ENCODE results near the gene PEX16.

The PEX16 gene

DNA sequence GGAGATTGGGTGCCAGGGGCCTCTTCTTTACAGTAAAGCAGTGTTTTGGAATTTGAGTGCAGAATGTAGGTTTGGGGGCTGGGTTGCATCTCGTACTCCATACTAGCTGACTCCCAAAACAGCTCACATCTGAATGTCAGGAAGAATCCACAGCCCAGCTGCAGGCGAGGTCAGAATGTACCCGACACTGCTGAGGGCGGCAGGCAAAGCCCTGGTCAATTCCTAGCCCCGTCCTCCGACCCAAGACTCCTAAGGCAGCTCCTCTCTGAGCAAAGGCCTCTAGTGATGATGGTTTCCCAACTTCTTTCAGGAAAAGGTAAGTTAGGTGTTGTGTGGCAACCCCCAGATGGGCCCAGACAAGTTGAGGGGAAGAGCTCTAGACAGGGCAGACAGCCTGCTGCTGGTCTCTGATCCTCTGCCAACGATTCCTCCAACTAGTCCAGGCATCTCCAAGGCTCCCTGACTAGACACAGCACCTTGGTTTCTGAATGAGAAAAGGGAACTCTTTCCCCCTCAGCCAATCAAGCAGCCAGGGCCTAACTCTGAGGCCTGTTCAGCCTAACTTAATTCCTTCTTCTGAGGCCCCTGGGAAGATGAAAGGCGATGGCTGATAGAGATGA, 13.4 kb upstream of the PEX16 start:
- no peak for DNase-seq (ENCODE audit: low read depth)

DNA sequence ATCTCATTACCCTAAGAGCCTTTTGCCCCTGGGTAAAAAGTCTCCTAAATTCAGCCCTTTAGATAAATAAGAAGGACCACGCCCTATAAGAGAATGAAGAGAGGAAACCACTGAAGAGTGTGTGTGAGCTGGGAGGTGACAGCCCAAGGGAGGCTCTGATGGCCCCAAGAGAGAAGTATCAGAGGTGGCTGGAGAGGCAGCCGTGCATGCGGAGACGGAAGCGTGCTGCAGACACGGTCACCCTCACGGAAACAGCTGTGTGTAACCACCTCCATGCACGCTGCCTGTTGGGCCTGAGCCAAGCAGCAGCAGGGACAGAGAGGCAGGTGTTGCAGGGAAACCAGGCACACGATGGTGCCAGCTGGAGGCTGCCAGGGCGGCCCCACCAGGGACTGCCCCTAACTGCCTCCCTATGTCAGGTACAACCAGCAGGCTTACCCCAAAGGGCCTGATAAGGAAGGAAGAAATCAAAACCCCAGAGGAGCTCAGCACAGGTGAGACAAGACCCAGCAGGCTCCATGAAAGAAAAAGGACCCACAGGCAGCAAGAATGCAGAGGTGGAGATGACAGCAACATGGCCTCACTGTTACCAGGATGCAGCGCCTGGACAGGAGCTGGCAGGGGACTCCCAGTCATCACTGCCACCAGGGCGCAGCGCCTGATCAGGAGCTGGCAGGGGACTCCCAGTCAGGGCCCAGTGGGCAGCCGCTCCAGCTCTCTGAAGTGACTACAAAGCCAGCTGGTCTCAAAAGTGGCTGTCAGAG, 12.5 kb upstream of the PEX16 start:
- no peak for DNase-seq (ENCODE audit: low read depth)

DNA sequence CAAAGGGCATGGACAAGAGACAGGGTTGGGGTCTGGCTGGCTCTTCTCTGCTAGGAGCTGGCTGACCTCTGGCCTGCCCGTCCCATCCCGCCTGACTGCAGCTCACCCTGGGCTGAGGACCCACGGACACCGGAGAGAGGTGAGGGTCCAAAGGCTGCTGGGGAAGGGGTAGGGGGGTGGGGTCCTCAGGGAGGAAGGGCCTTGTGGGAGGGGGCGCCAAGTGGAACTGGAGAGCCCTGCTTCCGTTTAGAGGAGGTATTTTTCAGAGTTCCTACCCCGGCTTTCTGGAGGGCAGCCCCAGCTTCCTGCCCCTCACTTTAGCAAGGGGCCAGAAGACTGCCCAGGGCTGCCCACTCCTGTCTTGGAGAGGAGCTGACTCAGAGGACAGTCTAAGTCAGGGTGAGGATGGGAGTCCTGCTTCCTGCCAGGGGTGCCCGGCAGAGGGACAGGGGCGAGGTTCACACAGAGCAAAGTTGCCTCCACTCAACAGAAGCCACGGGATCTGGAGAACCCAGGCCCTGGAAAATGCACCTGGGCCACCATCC, 11.9 kb upstream of the PEX16 start:
- DNase-seq (ENCODE audit: low read depth) = no peak

DNA sequence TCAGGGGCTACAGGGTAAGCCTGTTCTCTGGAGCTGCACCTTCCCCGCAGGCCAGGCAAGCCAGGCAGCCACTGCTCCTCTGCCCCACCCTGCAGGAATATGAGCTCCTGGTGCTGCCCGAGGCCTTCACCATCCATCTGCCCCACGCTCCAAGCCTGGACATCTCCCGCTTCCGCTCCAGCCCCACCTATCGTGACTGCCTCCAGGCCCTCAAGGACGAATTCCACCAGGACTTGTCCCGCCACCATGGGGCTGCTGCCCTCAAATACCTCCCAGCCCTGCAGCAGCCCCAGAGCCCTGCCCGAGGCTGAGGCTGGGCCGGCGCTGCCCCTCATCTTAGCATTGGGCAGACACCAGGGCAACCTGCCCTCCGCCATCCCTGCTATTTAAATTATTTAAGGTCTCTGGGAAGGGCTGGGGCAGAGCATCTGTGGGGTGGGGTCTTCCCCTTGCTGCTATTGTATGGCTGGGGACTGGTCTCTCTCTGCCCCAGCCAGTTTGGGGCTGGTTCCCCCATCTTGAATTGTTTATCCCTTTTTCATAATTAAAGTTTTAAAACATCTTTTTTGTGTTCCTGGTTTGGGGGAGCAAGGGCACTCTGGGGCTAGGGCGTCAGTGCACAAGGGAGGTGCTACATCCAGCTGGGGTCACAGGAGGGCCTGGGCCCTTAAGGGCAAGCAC, 11.0 kb upstream of the PEX16 start:
- no peak for DNase-seq (ENCODE audit: low read depth)

DNA sequence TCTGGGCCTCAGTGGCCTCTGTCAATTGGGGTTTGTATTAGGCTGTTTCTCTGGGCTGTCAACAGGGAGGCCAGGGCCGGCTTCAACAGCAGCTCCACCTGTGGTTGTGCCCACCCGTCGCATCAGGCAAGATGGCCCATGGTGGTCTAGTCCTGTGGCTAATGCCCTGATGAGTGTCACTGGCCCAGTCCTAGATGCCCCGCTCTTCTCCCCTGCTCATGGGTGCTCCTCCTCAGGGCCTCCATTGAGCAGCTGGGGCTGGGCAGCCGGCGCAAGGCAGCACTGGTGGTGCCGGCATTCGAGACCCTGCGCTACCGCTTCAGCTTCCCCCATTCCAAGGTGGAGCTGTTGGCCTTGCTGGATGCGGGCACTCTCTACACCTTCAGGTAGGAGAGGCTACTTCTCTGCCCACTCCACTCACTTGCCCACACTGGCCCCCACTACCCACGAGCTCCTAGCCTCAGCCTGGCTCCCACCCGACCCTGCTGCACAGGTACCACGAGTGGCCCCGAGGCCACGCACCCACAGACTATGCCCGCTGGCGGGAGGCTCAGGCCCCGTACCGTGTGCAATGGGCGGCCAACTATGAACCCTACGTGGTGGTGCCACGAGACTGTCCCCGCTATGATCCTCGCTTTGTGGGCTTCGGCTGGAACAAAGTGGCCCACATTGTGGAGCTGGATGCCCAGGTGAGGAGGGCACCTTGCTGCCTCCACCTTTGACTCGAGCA, 10.2 kb upstream of the PEX16 start:
- DNase-seq (ENCODE audit: low read depth) = no peak

DNA sequence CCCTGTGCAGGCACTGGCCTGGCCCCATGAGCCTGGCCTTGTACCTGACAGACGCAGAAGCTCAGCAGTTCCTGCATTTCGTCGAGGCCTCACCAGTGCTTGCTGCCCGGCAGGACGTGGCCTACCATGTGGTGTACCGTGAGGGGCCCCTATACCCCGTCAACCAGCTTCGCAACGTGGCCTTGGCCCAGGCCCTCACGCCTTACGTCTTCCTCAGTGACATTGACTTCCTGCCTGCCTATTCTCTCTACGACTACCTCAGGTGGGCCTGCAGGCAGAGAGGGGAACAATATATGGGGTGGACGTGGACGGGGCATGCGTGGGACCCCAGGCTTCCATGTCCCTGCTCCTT, 9.6 kb upstream of the PEX16 start:
- DNase-seq (ENCODE audit: low read depth) = no peak

DNA sequence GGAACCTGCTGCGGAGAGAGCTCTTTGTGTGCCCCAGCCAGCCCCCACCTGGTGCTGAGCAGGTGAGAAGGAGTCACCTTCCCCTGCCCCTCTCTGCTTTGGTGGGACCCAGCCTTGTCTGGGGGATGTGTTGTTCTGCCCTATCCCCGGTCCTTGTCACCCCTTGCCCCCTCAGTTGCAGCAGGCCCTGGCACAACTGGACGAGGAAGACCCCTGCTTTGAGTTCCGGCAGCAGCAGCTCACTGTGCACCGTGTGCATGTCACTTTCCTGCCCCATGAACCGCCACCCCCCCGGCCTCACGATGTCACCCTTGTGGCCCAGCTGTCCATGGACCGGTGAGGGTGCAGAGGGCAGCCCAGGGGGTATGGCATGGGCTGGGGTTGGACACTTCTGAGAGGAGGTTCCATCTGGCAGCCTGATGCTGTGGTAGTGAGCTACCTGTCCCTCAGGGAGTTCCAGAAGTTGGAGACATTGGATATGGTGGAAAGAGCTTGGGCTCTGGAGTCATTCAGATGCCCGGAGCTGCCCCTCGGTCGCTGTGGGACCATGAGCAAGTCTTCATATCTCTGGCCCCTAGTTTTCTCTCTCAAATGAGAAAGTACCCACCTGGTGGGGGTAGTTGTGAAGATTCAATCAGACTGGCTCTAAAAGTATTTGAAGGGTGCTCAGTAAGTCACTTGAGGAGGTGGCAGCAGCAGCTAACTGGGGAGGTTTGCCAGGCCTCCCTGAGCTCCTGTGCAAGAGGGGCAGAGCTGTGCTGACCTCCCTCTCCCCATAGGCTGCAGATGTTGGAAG, 9.1 kb upstream of the PEX16 start:
- no peak for DNase-seq (ENCODE audit: low read depth)

DNA sequence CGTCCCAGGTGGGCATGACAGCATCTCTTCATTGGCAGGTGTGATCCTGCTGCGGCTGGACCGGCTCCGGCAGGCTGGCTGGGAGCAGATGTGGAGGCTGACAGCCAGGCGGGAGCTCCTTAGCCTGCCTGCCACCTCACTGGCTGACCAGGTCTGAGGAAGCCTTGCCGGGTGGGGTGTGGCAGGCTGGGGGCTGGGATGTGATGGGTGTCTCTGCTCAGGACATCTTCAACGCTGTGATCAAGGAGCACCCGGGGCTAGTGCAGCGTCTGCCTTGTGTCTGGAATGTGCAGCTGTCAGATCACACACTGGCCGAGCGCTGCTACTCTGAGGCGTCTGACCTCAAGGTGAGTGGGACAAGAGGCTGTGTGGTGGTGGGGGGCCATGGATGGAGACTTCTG, 8.3 kb upstream of the PEX16 start:
- no peak for DNase-seq (ENCODE audit: low read depth)

DNA sequence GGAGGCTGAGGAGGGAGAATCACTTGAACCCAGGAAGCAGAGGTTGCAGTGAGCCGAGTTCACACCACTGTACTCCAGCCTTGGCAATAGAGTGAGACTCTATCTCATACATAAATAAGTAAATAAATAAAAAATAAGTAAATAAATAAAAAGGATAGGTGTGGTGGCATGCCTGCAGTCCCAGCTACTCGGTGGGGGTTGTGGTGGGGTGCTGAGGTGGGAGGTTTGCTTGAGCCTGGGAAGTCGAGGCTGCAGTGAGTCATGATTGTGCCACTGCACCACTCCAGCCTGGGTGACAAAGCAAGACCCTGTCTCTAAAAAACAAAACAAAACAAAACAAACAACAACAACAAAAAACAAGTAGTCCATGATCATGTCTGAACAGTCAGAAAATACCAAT, 7.9 kb upstream of the PEX16 start:
- DNase-seq (ENCODE audit: low read depth) = no peak

DNA sequence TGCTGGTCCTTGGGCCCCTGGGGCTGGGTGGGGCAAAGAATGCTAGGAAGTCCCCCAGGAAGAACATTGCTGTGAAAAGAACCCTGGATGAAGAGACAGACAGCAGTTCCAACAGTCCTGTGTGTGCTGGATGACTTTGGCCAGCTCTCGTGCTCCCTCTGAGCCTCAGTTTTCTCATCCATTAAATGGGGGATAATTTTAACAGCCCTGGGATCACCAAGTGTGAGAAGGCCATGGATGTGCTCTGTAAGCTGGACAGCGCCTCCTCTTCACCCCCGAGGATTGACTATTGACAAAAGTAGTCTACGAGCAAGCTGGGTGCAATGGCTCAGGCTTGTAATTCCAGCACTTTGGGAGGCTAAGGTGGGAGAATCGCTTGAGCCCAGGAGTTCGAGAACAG, 7.2 kb upstream of the PEX16 start:
- no peak for DNase-seq (ENCODE audit: low read depth)

DNA sequence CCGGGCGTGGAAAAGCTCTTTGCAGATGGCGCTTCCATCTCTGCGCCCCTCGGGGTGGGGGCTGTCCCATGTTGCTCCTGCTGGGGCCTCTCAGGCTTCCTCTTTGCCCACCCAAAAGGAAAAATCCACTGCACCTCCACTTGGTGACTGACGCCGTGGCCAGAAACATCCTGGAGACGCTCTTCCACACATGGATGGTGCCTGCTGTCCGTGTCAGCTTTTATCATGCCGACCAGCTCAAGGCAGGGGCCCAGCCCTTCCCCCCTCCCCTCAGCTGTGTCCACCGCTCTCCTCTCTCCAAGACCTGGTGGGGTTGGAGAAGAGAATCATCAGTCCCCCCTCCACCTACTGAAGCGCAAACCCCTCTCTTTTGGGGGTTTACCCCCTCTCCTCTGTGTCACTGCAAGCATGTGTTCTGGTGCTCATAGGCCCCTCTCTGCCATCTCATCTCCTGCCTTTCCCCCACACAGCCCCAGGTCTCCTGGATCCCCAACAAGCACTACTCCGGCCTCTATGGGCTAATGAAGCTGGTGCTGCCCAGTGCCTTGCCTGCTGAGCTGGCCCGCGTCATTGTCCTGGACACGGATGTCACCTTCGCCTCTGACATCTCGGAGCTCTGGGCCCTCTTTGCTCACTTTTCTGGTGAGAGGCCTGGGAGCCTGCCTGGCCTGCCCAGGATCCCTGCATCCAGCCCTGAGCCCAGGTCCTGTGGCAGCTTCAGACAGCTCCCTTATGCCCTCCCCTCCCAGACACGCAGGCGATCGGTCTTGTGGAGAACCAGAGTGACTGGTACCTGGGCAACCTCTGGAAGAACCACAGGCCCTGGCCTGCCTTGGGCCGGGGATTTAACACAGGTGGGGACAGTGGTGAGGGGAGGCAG, 6.6 kb upstream of the PEX16 start:
- no peak for DNase-seq (ENCODE audit: low read depth)

DNA sequence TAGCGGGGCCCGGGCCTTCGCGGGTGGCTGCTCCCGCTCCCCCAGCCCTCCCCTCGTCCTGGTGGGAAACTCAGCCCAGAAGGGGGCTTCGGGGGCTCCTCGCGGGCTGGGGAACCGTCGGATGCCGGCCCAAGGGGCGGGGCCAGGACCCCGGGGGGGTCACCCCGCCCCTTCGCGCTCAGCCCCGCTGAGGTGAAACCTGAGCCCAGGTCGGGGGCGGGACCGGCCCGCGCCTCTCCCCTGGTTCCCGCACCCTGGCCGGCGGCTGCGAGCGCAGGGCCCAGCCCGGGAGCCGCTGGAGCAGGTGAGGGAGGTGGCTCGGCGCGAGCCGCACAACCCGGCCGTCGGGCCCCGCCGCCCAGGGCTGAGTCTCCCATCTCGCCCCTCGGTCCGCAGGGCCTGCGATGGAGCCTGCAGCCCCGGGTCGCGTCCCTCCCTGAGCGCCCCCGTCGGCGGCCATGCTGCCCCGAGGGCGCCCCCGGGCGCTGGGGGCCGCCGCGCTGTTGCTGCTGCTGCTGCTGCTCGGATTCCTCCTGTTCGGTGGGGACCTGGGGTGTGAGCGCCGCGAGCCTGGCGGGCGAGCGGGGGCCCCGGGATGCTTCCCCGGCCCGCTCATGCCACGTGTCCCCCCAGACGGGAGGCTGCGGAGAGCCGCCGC, 4.9 kb upstream of the PEX16 start, which contains the start of gene LARGE2:
Gene LARGE2 (plus strand): TSS at position 232 of the 658 bp plus-strand sequence. CDS start 227 bp downstream, at position 459.
- DNase-seq (ENCODE audit: low read depth) = no peak

DNA sequence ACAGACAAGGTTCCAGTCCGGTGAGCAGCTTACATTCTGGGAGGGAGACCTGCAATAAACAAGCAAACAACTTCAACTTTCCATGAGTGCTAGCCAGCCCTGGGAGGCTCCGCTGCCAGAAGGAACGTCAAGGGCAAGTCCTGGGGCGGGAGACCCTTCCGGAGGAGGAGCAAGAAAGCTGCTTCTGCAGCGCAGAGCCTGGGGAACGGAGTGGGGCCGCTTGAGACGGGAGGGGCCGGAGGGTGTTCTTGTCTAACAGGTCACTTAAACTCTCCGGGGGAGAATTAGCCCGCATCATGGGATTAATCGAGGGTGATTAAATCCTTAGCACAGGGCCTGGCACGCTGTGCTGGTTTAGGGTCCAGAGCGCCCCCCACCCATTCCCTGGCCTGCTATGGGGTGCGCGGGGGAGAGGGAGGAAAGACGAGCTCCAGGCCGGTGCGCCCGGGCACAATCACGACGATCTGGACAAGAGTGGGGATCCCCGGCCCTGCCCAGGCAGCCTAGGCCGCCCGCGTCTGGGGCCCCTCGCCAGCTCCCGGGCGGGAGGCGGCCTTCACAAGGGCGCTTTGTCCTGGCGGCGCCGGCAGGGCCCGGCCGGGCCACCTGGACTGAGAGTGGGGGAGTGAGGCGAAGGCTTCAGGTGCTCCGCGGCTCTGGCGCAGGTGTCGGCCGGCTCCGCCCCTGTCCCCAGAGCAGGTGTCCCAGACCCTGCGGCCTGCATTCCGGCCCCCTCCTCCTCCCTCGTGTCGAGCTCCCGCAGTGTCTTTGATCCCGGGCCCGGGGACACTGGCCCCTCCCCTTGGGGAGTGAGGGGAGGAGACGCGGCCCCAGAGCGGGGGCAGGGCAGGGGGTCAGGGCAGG, 4.1 kb upstream of the PEX16 start:
- DNase-seq (ENCODE audit: low read depth) = no peak

DNA sequence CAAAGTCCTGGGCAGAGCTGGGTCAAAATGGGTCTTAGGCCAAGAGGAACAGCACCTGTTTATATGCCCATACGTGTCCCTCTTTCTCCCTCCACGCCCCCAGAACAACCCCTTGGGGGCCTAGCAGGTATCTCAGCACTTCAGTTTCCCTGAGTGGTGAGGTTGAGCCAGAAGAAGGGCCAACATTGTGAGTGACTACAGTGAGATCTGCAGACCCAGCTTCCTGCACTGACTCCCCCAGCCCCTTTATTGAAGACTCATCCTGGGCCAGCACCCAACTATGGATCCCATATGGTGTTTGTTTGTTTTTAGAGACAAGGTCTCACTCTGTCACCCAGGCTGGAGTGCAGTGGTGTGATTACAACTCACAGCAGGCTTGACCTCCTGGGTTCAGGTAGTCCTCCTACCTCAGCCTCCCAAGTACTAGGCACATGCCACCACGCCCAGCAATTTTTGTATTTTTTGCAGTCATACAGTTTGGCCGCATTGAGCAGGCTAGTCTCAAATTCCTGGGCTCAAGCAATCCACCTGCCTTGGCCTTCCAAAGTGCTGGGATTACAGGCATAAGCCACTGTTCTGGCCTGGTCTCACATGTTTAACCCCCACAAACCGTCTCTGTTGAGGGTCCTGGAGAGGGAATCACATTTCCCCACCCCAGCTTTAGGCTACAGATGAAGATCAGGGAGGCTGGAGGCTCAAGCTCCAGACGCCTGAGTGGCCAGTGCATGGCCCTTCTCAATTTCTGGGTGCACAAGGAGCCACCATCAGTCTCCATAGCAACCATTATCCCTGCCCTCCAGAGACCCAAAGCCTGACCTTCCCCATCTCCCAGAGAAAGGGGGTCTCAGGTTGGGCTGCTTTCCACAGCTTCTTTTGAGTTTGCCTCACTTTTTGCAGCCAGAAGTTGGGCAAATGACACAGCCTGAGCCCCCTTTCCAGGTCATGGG, 3.1 kb upstream of the PEX16 start:
- no peak for DNase-seq (ENCODE audit: low read depth)

DNA sequence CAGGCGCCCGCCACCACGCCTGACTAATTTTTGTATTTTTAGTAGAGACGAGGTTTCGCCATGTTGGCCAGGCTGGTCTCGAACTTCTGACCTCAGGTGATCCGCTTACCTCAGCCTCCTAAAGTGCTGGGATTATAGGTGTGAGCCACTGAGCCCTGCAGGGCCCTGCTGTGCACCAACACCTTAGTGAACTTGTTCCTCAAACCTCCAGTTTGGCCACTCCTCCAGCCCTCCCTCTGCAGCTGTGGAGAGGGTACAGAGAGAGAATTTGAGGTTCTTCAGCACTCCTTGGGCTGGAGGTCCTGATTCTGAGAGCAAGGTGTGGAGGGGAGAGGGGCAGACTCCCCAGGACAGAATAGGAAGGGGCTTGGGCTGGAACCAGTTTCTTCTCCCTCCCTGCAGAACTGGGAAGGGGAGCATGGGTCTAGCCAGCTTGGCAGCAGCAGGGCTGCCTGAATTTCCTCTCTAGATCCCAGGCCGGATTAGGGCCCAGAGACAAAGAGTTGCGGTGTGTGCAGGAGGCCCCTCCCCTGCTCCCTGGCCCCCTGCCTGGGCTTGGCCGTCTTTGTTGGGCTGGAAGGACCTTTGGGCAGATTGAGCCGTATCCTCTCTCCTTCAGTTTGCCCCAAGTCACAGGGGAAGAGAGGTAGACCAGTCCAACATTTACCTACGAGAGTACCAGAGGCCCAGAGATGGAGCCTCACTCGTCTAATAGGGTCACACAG, 2.3 kb upstream of the PEX16 start:
- no peak for DNase-seq (ENCODE audit: low read depth)

DNA sequence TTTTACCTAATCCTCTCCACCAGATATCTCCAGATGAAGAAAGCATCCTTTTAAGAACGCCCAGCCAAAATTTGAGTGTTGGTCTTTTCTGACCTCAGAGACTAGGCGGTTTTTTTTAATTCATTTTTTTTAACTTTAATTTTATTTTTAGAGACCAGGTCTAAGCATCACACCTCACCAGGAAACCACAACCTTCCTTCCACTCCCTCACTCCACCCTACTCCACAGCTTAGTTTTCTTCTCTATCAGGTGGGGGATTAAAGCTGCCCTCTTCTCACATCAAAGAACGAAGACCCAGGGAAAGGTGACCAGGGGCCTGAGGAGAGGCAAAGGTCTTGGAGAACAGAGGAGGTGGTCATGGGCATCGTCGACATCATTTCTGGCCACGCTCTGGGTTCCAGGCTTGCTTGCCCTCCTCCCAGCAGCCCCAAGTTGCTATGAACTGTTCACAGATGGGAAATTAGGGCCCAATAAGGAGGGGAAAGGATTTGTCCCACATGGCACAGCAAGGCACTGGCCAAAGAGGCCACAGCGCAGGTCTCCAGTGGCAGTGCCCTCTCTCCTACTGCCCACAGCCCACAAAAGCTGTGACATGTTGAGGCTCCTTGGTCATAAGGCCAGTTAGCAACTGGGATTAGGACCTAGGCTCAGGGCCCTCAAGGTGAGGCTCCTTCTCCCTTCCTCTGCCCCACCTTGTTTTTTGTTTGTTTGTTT, 1.4 kb upstream of the PEX16 start:
- DNase-seq (ENCODE audit: low read depth) = no peak
